OCI-LY3 (cell line): ENCODE results near the gene LYPD6B.
A peak's percentile ranks its signal among the peaks of the same experiment; 100 is the strongest.

ENCODE experiments used
- H2AFZ ChIP-seq: fragments of 200-600, 300-600 bp; shearing (Covaris generic); 2 replicates; pipeline ENCODE4 v1.6.0; 2014; ENCODE audit warnings: antibody characterized with exemption, low read depth, low read length
- H3K27ac ChIP-seq: fragments of 200-600, 300-600 bp; sonication (generic); 2 replicates; pipeline ENCODE4 v1.5.1; 2014; ENCODE audit warnings: mild to moderate bottlenecking, low read length, moderate library complexity, mixed read lengths
- H3K27me3 ChIP-seq: fragments of 200-600, 300-600 bp; sonication (generic); 2 replicates; pipeline ENCODE4 v1.6.1; 2014; ENCODE audit warnings: low read depth, low read length, mixed read lengths
- H3K36me3 ChIP-seq: fragments of 200-600, 300-600 bp; sonication (generic); replicated peaks from 2 replicates; pipeline ENCODE3; 2014; ENCODE audit warnings: low read depth, low read length, mixed read lengths
- H3K4me1 ChIP-seq: fragments of 300-600, 200-600 bp; sonication (generic); 2 replicates; pipeline ENCODE4 v1.6.1; 2014; ENCODE audit warnings: low read length, mixed read lengths
- H3K4me2 ChIP-seq: fragments of 200-600, 300-600 bp; sonication (generic); 2 replicates; pipeline ENCODE4 v1.6.1; 2014; ENCODE audit warnings: low read length, mixed read lengths
- H3K4me3 ChIP-seq: fragments of 300-600, 200-600 bp; sonication (generic); 2 replicates; pipeline ENCODE4 v1.5.1; 2014; ENCODE audit warnings: antibody characterized with exemption, mild to moderate bottlenecking, low read length, moderate library complexity
- H3K79me2 ChIP-seq: fragments of 300-600, 200-600 bp; shearing (Covaris generic); 2 replicates; pipeline ENCODE4 v1.6.1; 2014; ENCODE audit warnings: mild to moderate bottlenecking, low read length, mixed read lengths
- H3K9ac ChIP-seq: fragments of 300-600, 200-600 bp; shearing (Covaris generic); 2 replicates; pipeline ENCODE4 v1.6.0; 2014; ENCODE audit warnings: mild to moderate bottlenecking, low read length, moderate library complexity
- H3K9me3 ChIP-seq: fragments of 200-600, 300-600 bp; shearing (Covaris generic); 2 replicates; pipeline ENCODE4 v1.6.1; 2014; ENCODE audit warnings: low read length, mixed read lengths; ENCODE audit not compliant: insufficient read depth
- H4K20me1 ChIP-seq: fragments of 200-600, 300-600 bp; sonication (generic); 2 replicates; pipeline ENCODE4 v1.6.1; 2016; ENCODE audit warnings: low read length, mixed read lengths; ENCODE audit not compliant: insufficient read depth
- CTCF ChIP-seq: fragments of 200-600, 300-600 bp; sonication (generic); IDR thresholded peaks from 2 replicates; pipeline ENCODE4 v1.5.1; 2014; ENCODE audit warnings: antibody characterized with exemption, low read length, low read depth
- EZH2phosphoT487 ChIP-seq: fragments of 200-600 bp; shearing (Covaris generic); IDR thresholded peaks from 2 replicates; pipeline ENCODE4 v1.6.1; 2018; ENCODE audit warnings: antibody characterized with exemption, mixed run types, low read depth

The LYPD6B gene

GRCh38 chr2:149036507-149037293, 1.8 kb upstream of the LYPD6B start:
- TF ChIP-seq EZH2phosphoT487 (no peak), CTCF (no peak)
- H4K20me1 ChIP-seq: no peaks in the 10 kb centered on the region
- H3K4me3 ChIP-seq: no peak overlapping the region
- no peaks in the 10 kb centered on the region for H3K79me2 ChIP-seq
- no peak overlapping the region for H3K4me2 ChIP-seq
- H2AFZ ChIP-seq: no peak overlapping the region
- H3K27me3 ChIP-seq: peaks cover 3% of the 10 kb centered on the region; the same call in 1 of the 2 replicates
- H3K27ac ChIP-seq: no peak overlapping the region
- no peaks in the 10 kb centered on the region for H3K9me3 ChIP-seq
- no peak overlapping the region for H3K9ac ChIP-seq
- no peaks in the 10 kb centered on the region for H3K36me3 ChIP-seq
- H3K4me1 ChIP-seq: no peaks in the 10 kb centered on the region

GRCh38 chr2:149037851-149038250, 648 bp upstream of the LYPD6B start:
- no peaks in the 10 kb centered on the region for H3K4me1 ChIP-seq
- no peak overlapping the region for H3K4me2 ChIP-seq
- no peaks in the 10 kb centered on the region for H3K36me3 ChIP-seq
- H2AFZ ChIP-seq: no peak overlapping the region
- H3K9me3 ChIP-seq: no peaks in the 10 kb centered on the region
- H3K27ac ChIP-seq: no peak overlapping the region
- peaks cover 10% of the 10 kb centered on the region; the same call in 1 of the 2 replicates for H3K27me3 ChIP-seq
- no peak overlapping the region for H3K9ac ChIP-seq
- TF ChIP-seq CTCF: no peak
- TF ChIP-seq EZH2phosphoT487: no peak
- no peak overlapping the region for H3K4me3 ChIP-seq
- H3K79me2 ChIP-seq: no peaks in the 10 kb centered on the region
- H4K20me1 ChIP-seq: no peaks in the 10 kb centered on the region

GRCh38 chr2:149039213-149039724, 770 bp downstream of the LYPD6B start:
- no peaks in the 10 kb centered on the region for H3K4me1 ChIP-seq
- no peak overlapping the region for H3K4me3 ChIP-seq
- no peaks in the 10 kb centered on the region for H3K79me2 ChIP-seq
- no peaks in the 10 kb centered on the region for H3K9me3 ChIP-seq
- no peaks in the 10 kb centered on the region for H3K36me3 ChIP-seq
- H3K27me3 ChIP-seq: peaks cover 10% of the 10 kb centered on the region; the same call in 1 of the 2 replicates
- TF ChIP-seq EZH2phosphoT487: no peak
- TF ChIP-seq CTCF: no peak
- H3K9ac ChIP-seq: no peak overlapping the region
- no peaks in the 10 kb centered on the region for H4K20me1 ChIP-seq
- no peak overlapping the region for H3K4me2 ChIP-seq
- no peak overlapping the region for H2AFZ ChIP-seq
- no peak overlapping the region for H3K27ac ChIP-seq

- TF ChIP-seq EZH2phosphoT487 (no peak), CTCF (peak; percentile 66)
- Histone ChIP-seq H3K27me3 (peaks cover 10% of the 10 kb centered on the region; the same call in 1 of the 2 replicates), H3K9me3 (no peaks in the 10 kb centered on the region), H3K9ac (no peak overlapping the region), H3K4me2 (no peak overlapping the region), H3K4me1 (no peaks in the 10 kb centered on the region), H3K79me2 (no peaks in the 10 kb centered on the region), H3K36me3 (no peaks in the 10 kb centered on the region), H2AFZ (no peak overlapping the region), H3K4me3 (no peak overlapping the region), H4K20me1 (no peaks in the 10 kb centered on the region), H3K27ac (no peak overlapping the region)
These were observed 2.0 kb downstream of the LYPD6B start for GRCh38 chr2:149040451-149040850.
